COLO829 (cell line): ENCODE measurements around the gene CD55.

Experiments used
- DNase-seq: peaks from one replicate; pipeline ENCODE4 v3.0.0; 2012; ENCODE audit warnings: low spot score

The CD55 gene

GRCh38 chr1:207330011-207330710 lies 8.7 kb downstream of the CD55 start:
- no peak for DNase-seq

- no peak for DNase-seq
Observed at GRCh38 chr1:207331354-207332313, 10.2 kb downstream of the CD55 start.

DNA sequence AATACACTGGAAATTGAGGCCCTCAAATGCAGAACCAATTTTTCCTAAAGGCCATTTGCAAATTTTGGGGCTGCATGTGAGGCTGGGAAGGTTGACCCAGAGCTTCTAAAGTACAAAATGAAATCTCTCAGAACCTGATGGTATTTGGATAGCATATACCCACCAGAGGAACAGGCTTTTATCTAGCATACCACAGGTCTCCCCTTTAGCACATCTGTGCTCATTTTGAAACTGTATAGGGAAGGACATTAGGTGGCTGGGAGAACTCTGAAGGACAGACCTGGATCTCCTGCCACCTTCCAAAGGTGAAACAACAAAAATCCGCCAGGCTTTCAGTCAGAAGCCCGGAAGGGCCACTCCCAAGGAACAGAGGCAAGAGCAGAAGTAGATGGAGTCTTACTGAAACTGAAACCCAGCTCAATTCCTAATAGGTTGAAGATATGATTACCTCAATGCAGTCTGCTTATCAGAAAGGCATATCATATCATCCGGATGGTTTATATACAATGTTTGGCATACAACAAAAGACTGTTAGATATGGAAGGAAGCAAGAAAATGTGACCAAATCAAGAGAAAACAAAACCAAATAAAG lies 11.6 kb downstream of the CD55 start:
- DNase-seq, result no peak

DNA sequence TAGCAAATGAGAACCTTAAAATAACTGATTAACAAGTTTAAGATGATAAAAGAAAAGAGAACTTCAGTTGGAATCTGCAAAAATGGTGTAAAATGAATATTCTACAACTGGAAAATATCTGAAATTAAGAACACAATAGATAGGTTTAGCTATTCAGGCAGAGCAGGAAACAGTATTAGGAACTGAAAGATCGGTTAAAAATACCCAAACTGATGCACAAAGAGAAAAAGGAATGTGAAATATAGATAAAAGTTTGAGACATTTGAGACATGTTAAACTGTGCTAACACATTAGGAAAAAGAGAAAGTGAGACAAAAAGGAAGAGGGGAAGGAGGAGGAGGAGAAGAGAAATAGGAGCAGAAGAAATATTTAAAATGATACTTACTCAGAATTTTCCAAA lies 12.1 kb downstream of the CD55 start:
- no peak for DNase-seq

DNA sequence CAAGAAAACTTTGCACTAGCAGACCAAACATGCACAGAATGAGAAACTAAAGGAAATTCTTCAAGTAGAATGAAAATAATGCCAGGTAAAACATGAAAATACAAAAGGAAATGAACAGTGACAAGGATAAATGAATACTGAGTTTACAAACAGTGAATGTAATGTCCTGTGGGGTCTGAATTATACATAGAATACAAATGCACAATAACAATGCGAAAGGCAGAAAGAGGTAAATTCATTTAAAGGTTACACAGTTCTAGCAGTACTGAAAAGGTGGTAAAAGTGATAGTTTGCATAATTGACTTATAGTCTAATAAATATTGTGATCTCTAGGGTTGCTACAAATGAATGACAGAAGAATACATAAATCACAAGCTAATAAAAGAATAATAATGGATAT lies 12.9 kb downstream of the CD55 start:
- no peak for DNase-seq

DNA sequence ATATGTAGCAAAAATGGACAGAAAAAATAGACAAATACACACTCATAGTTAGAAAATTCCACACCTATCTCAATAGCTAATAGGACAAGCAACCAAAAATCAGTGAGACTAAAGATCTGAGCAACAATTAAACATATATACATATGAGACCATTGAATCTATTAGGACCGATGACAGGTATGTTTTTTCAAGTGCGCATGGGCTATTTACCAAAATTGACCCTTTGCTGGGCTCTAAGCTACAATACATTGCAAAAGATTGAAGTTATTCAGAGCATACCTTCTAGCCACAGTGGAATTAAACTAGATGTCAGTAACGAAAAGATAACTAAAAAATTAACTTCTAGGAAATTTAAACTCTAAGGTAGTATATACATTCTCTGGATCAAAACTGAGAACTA lies 13.7 kb downstream of the CD55 start:
- DNase-seq, result no peak

- DNase-seq, result no peak
Observed at GRCh38 chr1:207335695-207336363, 14.4 kb downstream of the CD55 start.

DNA sequence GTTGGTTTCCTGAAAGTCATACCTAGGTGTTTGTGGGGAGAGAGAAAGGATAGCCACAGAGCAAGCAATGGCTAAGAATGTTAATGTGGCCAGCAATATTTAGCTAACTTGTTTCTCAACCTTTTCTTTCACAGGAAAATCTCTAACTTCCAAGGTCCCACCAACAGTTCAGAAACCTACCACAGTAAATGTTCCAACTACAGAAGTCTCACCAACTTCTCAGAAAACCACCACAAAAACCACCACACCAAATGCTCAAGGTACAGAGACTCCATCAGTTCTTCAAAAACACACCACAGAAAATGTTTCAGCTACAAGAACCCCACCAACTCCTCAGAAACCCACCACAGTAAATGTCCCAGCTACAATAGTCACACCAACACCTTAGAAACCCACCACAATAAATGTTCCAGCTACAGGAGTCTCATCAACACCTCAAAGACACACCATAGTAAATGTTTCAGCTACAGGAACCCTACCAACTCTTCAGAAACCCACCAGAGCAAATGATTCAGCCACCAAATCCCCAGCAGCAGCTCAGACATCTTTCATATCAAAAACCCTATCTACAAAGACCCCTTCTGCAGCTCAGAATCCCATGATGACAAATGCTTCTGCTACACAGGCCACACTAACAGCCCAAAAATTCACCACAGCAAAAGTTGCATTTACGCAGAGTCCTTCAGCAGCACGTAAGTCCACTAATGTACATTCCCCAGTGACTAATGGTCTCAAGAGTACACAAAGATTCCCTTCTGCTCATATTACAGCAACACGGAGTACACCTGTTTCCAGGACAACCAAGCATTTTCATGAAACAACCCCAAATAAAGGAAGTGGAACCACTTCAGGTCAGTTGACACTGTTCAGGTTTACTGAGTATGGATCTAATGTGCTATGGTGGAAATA lies 15.3 kb downstream of the CD55 start:
- no peak for DNase-seq

GRCh38 chr1:207342332-207342731 lies 20.9 kb downstream of the CD55 start:
- no peak for DNase-seq

DNA sequence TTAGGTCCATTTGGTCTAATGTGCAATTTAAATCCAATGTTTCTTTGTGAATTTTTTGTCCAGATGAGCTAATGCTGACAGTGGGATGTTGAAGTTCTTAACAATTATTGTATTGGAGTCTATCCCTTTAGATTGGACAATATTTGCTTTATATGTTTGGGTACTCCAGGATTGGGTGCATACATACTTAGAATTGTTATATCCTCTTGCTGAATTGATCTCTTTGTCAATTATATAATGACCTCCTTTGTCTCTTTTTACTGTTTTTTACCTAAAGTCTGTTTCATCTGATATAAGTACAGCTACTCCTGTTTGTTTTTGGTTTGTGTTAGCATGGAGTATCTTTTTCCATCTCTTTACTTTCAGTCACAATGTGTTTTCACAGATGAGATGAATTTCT lies 22.2 kb downstream of the CD55 start:
- DNase-seq, result no peak

DNA sequence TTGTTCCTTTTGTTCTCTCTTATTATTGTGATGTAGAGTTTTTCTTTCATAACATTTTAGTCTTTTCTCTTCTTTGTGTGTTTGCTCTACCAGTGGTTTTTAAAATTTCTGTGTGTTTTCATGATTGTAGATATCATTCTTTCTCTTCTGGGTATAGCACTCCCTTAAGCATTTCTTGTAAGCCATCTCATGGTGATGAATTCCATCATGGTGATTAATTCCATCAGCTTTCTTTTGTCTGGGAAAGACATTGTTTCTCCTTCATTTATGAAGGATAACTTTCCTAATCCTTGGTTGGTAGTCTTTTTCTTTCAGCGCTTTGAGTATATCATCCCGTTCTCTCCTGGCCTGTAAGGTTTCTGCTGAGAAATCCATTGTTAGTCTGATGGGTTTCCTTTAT lies 22.7 kb downstream of the CD55 start:
- no peak for DNase-seq

DNA sequence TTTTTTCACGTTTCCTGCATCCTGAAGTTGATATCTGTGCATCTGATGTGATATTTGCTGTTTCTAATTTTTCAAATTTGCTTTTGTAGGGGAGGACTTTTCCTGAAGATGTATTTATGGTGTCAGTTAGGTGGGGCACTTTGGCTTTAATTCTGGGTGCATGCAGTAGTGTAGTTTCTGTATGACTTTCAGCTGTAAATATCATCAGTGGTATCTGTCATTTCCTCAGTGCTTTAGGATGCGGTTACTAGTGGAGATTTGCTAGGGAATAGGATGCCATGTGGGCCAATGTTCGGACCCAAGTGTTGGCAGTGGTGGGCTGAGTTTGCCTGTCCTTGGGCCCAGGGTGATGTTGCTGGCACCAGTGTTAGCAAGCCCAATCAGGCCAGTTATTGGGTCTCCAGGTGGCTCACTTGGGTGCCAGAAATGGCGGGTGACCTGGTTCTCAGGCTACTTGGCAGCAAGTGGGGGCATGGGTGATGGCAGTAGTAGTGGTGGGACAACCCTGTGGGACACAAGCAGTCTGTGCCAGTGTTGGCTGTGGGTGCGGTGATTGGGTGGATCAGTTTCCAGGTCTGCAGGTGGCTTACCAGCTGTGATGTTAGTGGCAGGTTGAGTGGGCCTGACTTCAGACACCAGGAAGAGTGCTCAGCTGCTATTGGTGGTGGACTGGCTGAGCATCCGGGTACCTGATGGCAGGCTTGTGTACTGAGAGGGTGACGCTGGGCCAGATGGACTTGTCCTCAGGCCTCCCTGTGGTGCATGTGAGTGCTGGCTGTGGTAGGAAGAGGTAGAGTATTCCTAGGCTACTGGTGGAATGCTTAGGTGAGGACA lies 24.4 kb downstream of the CD55 start:
- no peak for DNase-seq

DNA sequence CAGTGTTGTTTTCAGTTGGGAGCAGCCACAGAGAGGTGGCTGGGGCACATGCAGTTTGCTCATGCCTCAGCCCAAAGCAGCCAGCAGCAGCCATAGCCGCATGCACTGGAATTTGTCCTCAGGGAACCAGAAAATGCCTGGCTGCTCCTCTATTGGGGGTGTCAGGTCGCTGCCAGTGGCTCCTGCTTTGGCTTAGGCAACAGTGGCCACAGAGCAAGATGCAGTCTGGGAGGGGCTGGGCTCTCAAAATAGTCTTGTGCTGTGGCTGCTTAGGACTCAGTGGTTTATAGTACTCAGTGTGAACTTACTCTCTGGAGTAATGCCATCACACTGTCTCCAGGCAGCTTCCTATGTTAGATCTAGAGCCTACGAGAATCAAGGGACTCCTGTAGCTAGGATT lies 25.0 kb downstream of the CD55 start:
- DNase-seq, result no peak

GRCh38 chr1:207349979-207350378 lies 28.5 kb downstream of the CD55 start:
- DNase-seq, result no peak

- no peak for DNase-seq
Observed at GRCh38 chr1:207352554-207352953, 31.1 kb downstream of the CD55 start.

DNA sequence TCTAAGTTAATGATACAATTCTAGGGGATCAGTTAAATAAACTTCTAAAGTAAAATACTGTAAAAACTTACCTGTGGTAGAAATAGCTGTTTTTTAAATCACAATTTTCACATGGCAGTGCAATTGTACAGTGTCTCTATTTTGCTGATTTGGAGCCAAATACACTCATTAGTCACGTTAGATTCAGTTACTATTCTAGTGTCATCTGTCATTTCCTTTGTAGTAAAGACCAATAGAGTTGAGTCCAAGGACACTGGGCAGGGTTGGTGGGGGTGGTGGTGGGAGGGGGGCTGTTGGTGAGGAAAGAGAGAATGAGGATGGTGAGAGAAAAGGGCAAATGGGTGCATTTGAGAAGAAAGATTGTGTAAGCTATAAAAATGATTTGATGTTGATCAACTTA lies 33.6 kb downstream of the CD55 start:
- no peak for DNase-seq

DNA sequence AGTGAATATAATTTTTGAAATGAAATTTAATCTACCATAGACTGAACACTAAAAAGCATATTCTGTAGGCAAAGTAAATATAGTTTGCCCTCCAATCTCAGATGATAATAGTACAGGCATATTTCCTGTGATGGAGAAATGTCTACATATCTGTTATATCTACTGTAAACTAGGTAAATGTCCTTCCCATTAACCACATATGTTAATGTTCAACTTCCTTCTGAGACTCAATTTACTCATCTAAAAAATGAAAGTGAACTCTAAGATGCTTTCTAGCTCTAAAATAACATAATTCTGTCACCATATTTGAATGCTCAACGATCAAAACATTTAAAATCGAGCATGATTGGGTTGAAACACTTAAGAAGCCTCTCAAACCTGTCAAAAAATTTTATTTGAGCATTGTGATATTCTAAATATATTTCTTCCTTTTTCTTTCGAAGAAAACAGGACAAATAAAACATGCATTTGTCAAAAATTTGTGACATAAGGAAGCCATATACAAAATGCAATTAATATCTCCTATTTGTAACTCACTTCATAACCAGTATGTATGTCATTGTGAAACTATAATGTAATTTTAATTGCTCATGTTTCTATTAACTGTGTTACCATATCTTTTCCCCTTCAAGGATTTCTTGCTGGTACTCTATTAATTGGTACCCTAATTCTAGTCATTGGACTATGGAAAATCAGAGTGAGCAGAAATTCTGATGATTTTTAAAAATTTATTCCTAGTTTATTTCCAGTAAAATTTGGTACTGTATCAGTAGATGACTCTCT lies 34.2 kb downstream of the CD55 start:
- DNase-seq, result no peak

- DNase-seq, result no peak
Observed at GRCh38 chr1:207361029-207361428, 39.6 kb downstream of the CD55 start.

DNA sequence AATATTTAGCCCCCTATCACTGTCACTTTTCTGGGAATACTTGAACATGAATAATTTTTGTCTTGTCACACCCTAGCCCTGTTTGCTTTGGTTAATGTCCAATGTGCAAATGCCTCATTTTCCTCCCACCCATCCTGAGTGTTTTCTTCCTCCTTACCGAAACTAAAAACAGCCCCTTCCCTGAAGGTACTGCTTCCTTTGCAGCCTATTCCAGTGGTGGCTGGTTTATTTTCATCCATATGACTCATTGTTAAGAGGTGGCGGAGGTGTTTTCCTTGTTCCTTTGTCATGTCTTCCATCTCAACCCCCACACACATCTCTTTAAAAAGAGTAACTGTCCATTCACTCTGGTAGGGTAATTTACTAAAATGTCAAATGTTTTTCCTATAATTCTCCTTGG lies 40.4 kb downstream of the CD55 start:
- DNase-seq, result no peak
